ENCODE data around the gene CSRNP3.

CSRNP3 gene

GRCh38 chr2:165639504-165639903 lies 170.0 kb downstream of the CSRNP3 start:
- no peak overlapping the region for H3K4me3 ChIP-seq (ENCODE audit: low read depth, low read length)
- DNase-seq (ENCODE audit: low read depth), result no peak
- TF ChIP-seq, protein P1, sequence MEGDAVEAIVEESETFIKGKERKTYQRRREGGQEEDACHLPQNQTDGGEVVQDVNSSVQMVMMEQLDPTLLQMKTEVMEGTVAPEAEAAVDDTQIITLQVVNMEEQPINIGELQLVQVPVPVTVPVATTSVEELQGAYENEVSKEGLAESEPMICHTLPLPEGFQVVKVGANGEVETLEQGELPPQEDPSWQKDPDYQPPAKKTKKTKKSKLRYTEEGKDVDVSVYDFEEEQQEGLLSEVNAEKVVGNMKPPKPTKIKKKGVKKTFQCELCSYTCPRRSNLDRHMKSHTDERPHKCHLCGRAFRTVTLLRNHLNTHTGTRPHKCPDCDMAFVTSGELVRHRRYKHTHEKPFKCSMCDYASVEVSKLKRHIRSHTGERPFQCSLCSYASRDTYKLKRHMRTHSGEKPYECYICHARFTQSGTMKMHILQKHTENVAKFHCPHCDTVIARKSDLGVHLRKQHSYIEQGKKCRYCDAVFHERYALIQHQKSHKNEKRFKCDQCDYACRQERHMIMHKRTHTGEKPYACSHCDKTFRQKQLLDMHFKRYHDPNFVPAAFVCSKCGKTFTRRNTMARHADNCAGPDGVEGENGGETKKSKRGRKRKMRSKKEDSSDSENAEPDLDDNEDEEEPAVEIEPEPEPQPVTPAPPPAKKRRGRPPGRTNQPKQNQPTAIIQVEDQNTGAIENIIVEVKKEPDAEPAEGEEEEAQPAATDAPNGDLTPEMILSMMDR (IDR thresholded peaks at IDR 0.05; ENCODE audit: low read depth, low read length, missing control alignments), result no peak

- no peak for DNase-seq (ENCODE audit: low read depth)
- TF ChIP-seq, protein P1 (IDR thresholded peaks at IDR 0.05; ENCODE audit: low read depth, low read length, missing control alignments), result no peak
- no peak overlapping the region for H3K4me3 ChIP-seq (ENCODE audit: low read depth, low read length)
Observed at GRCh38 chr2:165640247-165640929, 170.9 kb downstream of the CSRNP3 start.

- DNase-seq (ENCODE audit: low read depth), result no peak
- no peak overlapping the region for H3K4me3 ChIP-seq (ENCODE audit: low read depth, low read length)
- TF ChIP-seq, protein P1 (IDR thresholded peaks at IDR 0.05; ENCODE audit: low read depth, low read length, missing control alignments), result no peak
Observed at GRCh38 chr2:165645930-165646831, 176.7 kb downstream of the CSRNP3 start.

DNA sequence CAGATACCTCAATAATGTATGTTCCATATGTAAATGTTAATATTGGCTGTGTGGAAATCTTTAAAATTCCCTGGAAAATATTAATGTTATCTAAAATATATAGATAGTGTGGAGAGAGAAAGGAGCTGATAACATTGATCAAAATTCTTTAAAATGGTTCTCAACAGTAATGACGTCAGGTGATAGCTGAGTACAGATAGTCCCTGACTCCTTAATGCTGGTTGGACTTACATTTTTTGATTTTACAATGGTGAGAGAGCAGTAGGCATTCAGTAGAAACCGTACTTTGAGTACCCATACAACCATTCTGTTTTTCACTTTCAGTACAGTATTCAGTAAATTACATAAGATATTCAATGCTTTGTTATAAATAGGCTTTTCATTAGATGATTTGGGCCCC lies 177.9 kb downstream of the CSRNP3 start:
- no peak overlapping the region for H3K4me3 ChIP-seq (ENCODE audit: low read depth, low read length)
- TF ChIP-seq, protein P1 (IDR thresholded peaks at IDR 0.05; ENCODE audit: low read depth, low read length, missing control alignments), result no peak
- DNase-seq (ENCODE audit: low read depth), result no peak

GRCh38 chr2:165648801-165649200 lies 179.3 kb downstream of the CSRNP3 start:
- TF ChIP-seq, protein P1 (IDR thresholded peaks at IDR 0.05; ENCODE audit: low read depth, low read length, missing control alignments), result no peak
- DNase-seq (ENCODE audit: low read depth), result no peak
- no peak overlapping the region for H3K4me3 ChIP-seq (ENCODE audit: low read depth, low read length)

DNA sequence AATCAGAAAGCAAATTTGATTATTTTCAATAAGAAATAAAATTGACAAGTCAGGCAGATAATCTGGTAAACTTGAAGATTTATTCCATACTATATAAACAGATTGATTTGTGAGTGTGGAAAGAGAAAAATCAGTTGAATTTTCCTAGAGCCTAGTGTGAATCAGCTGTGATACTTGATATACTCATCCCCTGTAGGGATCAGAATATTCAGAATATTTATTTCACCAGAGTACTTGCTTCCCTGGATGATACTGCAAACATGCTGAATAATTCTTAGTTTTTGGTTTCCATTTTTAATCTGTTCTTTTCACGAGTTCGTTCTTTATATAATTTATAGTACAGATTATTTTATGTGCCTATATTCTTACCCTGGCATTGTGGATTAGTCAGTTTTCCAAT lies 181.7 kb downstream of the CSRNP3 start:
- no peak overlapping the region for H3K4me3 ChIP-seq (ENCODE audit: low read depth, low read length)
- no peak for DNase-seq (ENCODE audit: low read depth)
- TF ChIP-seq, protein P1 (IDR thresholded peaks at IDR 0.05; ENCODE audit: low read depth, low read length, missing control alignments), result no peak

All from GM12864 (cell line).